ENCODE measurements around the gene SLC2A13.
A peak's percentile ranks its signal among the peaks of the same experiment; 100 is the strongest.
"Not testable (repeated sequence)": the region's sequence is repeated elsewhere in the genome, so short reads cannot be mapped to it uniquely, and the experiment has no call there.

The SLC2A13 gene

GRCh38 chr12:40038619-40039018 is 67.3 kb downstream of the SLC2A13 start:
- no peak for DNase-seq (ENCODE audit: low spot score)

- no peak for DNase-seq (ENCODE audit: low spot score)
Measured at GRCh38 chr12:40034712-40035111, 71.2 kb downstream of the SLC2A13 start.

- no peak for DNase-seq (ENCODE audit: low spot score)
Measured at GRCh38 chr12:40034156-40034555, 71.7 kb downstream of the SLC2A13 start.

- no peak for DNase-seq (ENCODE audit: low spot score)
Measured at GRCh38 chr12:40033242-40033630, 72.6 kb downstream of the SLC2A13 start.

- DNase-seq (ENCODE audit: low spot score) = no peak
Measured at GRCh38 chr12:40032433-40033241, 73.2 kb downstream of the SLC2A13 start.

GRCh38 chr12:40031965-40032364 is 73.9 kb downstream of the SLC2A13 start:
- DNase-seq (ENCODE audit: low spot score) = no peak

- not testable (repeated sequence) for DNase-seq (ENCODE audit: low spot score)
Measured at GRCh38 chr12:40030970-40031369, 74.9 kb downstream of the SLC2A13 start.

GRCh38 chr12:40028296-40028695 is 77.6 kb downstream of the SLC2A13 start:
- no peak for DNase-seq (ENCODE audit: low spot score)

- no peak for DNase-seq (ENCODE audit: low spot score)
Measured at GRCh38 chr12:40022850-40023249, 83.0 kb downstream of the SLC2A13 start.

GRCh38 chr12:40020261-40020691 is 85.6 kb downstream of the SLC2A13 start:
- DNase-seq (ENCODE audit: low spot score) = no peak

- no peak for DNase-seq (ENCODE audit: low spot score)
Measured at GRCh38 chr12:40017488-40017887, 88.4 kb downstream of the SLC2A13 start.

- DNase-seq (ENCODE audit: low spot score) = no peak
Measured at GRCh38 chr12:40016980-40017379, 88.9 kb downstream of the SLC2A13 start.

GRCh38 chr12:40015881-40016280 is 90.0 kb downstream of the SLC2A13 start:
- DNase-seq (ENCODE audit: low spot score) = no peak

- no peak for DNase-seq (ENCODE audit: low spot score)
Measured at GRCh38 chr12:40015345-40015744, 90.5 kb downstream of the SLC2A13 start.

- DNase-seq (ENCODE audit: low spot score) = no peak
Measured at GRCh38 chr12:40013847-40014246, 92.0 kb downstream of the SLC2A13 start.

GRCh38 chr12:40013292-40013691 is 92.6 kb downstream of the SLC2A13 start:
- DNase-seq (ENCODE audit: low spot score) = no peak

- no peak for DNase-seq (ENCODE audit: low spot score)
Measured at GRCh38 chr12:40012711-40013110, 93.2 kb downstream of the SLC2A13 start.

- no peak for DNase-seq (ENCODE audit: low spot score)
Measured at GRCh38 chr12:40011775-40012129, 94.1 kb downstream of the SLC2A13 start.

GRCh38 chr12:40010899-40011774 is 94.7 kb downstream of the SLC2A13 start:
- peak; percentile 73 for DNase-seq (ENCODE audit: low spot score)

GRCh38 chr12:40002178-40003169 is 103.4 kb downstream of the SLC2A13 start:
- no peak for DNase-seq (ENCODE audit: low spot score)

GRCh38 chr12:40001406-40001805 is 104.5 kb downstream of the SLC2A13 start:
- DNase-seq (ENCODE audit: low spot score) = no peak

- no peak for DNase-seq (ENCODE audit: low spot score)
Measured at GRCh38 chr12:40000884-40001283, 105.0 kb downstream of the SLC2A13 start.
